ENCODE measurements around the gene KLRC4.
"Not testable (repeated sequence)": the region's sequence is repeated elsewhere in the genome, so short reads cannot be mapped to it uniquely, and the experiment has no call there.

Gene KLRC4

GRCh38 chr12:10409392-10409791, at the start of gene KLRC4:
TSS of gene KLRC4 (minus strand) at chr12:10409757. CDS start at chr12:10409575, 182 bp downstream.
- Mint-ChIP-seq H3K27me3 (no peaks in the 10 kb centered on the region), H3K4me3 (peak within 1 kb of the TSS; percentile 87), H3K4me1 (ENCODE audit: low read depth) (peaks cover 41% of the 10 kb centered on the region), H3K36me3 (peaks cover 7% of the 10 kb centered on the region), H3K27ac (peak within 1 kb of the TSS; percentile 92), H3K9me3 (ENCODE audit: low read depth) (no peaks in the 10 kb centered on the region)

- Mint-ChIP-seq H3K4me3 (no peak overlapping the region), H3K9me3 (ENCODE audit: low read depth) (peaks cover 27% of the 10 kb centered on the region), H3K27ac (no peak overlapping the region), H3K27me3 (no peaks in the 10 kb centered on the region), H3K4me1 (ENCODE audit: low read depth) (peaks cover 4% of the 10 kb centered on the region), H3K36me3 (peaks cover 38% of the 10 kb centered on the region)
Measured at GRCh38 chr12:10457760-10458159, 48.2 kb upstream of the KLRC4 start.

GRCh38 chr12:10456856-10457255, 47.3 kb upstream of the KLRC4 start:
- peaks cover 4% of the 10 kb centered on the region for H3K4me1 Mint-ChIP-seq (ENCODE audit: low read depth)
- no peak overlapping the region for H3K27ac Mint-ChIP-seq
- H3K4me3 Mint-ChIP-seq = no peak overlapping the region
- H3K36me3 Mint-ChIP-seq = peaks cover 29% of the 10 kb centered on the region
- peaks cover 18% of the 10 kb centered on the region for H3K9me3 Mint-ChIP-seq (ENCODE audit: low read depth)
- H3K27me3 Mint-ChIP-seq = no peaks in the 10 kb centered on the region

- H3K27me3 Mint-ChIP-seq = no peaks in the 10 kb centered on the region
- H3K9me3 Mint-ChIP-seq (ENCODE audit: low read depth) = peaks cover 16% of the 10 kb centered on the region
- peaks cover 27% of the 10 kb centered on the region for H3K36me3 Mint-ChIP-seq
- H3K4me1 Mint-ChIP-seq (ENCODE audit: low read depth) = peaks cover 4% of the 10 kb centered on the region
- no peak overlapping the region for H3K4me3 Mint-ChIP-seq
- no peak overlapping the region for H3K27ac Mint-ChIP-seq
Measured at GRCh38 chr12:10455766-10456165, 46.2 kb upstream of the KLRC4 start.

- peak overlapping the region; percentile 46 for H3K27ac Mint-ChIP-seq
- H3K4me3 Mint-ChIP-seq = no peak overlapping the region
- H3K9me3 Mint-ChIP-seq (ENCODE audit: low read depth) = peaks cover 16% of the 10 kb centered on the region
- no peaks in the 10 kb centered on the region for H3K27me3 Mint-ChIP-seq
- peaks cover 4% of the 10 kb centered on the region for H3K4me1 Mint-ChIP-seq (ENCODE audit: low read depth)
- peaks cover 25% of the 10 kb centered on the region for H3K36me3 Mint-ChIP-seq
Measured at GRCh38 chr12:10454531-10454930, 45.0 kb upstream of the KLRC4 start.

GRCh38 chr12:10453156-10453555, 43.6 kb upstream of the KLRC4 start, which contains the start of gene KLRC1:
TSS of gene KLRC1 (minus strand) at chr12:10453377. CDS start at chr12:10451156, 2,221 bp downstream.
- peaks cover 19% of the 10 kb centered on the region for H3K36me3 Mint-ChIP-seq
- H3K9me3 Mint-ChIP-seq (ENCODE audit: low read depth) = peaks cover 16% of the 10 kb centered on the region
- no peak within 1 kb of the TSS for H3K4me3 Mint-ChIP-seq
- no peaks in the 10 kb centered on the region for H3K27me3 Mint-ChIP-seq
- H3K4me1 Mint-ChIP-seq (ENCODE audit: low read depth) = peaks cover 8% of the 10 kb centered on the region
- no peak within 1 kb of the TSS for H3K27ac Mint-ChIP-seq

GRCh38 chr12:10448236-10448635, 38.7 kb upstream of the KLRC4 start:
- no peaks in the 10 kb centered on the region for H3K27me3 Mint-ChIP-seq
- H3K27ac Mint-ChIP-seq = no peak overlapping the region
- peaks cover 13% of the 10 kb centered on the region for H3K4me1 Mint-ChIP-seq (ENCODE audit: low read depth)
- H3K9me3 Mint-ChIP-seq (ENCODE audit: low read depth) = no peaks in the 10 kb centered on the region
- H3K36me3 Mint-ChIP-seq = no peaks in the 10 kb centered on the region
- H3K4me3 Mint-ChIP-seq = no peak overlapping the region

- peaks cover 10% of the 10 kb centered on the region for H3K4me1 Mint-ChIP-seq (ENCODE audit: low read depth)
- not testable (repeated sequence) for H3K4me3 Mint-ChIP-seq; H3K27ac Mint-ChIP-seq; H3K9me3 Mint-ChIP-seq (ENCODE audit: low read depth); H3K36me3 Mint-ChIP-seq; H3K27me3 Mint-ChIP-seq
Measured at GRCh38 chr12:10446052-10446451, 36.5 kb upstream of the KLRC4 start.

GRCh38 chr12:10441144-10441543, 31.6 kb upstream of the KLRC4 start:
- H3K9me3 Mint-ChIP-seq (ENCODE audit: low read depth); H3K27me3 Mint-ChIP-seq; H3K36me3 Mint-ChIP-seq; H3K27ac Mint-ChIP-seq; H3K4me3 Mint-ChIP-seq; H3K4me1 Mint-ChIP-seq (ENCODE audit: low read depth): not testable (repeated sequence)

- not testable (repeated sequence) for H3K4me1 Mint-ChIP-seq (ENCODE audit: low read depth); H3K4me3 Mint-ChIP-seq; H3K27ac Mint-ChIP-seq; H3K9me3 Mint-ChIP-seq (ENCODE audit: low read depth); H3K36me3 Mint-ChIP-seq; H3K27me3 Mint-ChIP-seq
Measured at GRCh38 chr12:10439608-10440274, 30.2 kb upstream of the KLRC4 start.

GRCh38 chr12:10437601-10438000, 28.0 kb upstream of the KLRC4 start:
- not testable (repeated sequence) for H3K27me3 Mint-ChIP-seq; H3K4me3 Mint-ChIP-seq; H3K36me3 Mint-ChIP-seq; H3K27ac Mint-ChIP-seq; H3K4me1 Mint-ChIP-seq (ENCODE audit: low read depth); H3K9me3 Mint-ChIP-seq (ENCODE audit: low read depth)

GRCh38 chr12:10435816-10436215, 26.3 kb upstream of the KLRC4 start, which contains the start of gene KLRC2:
TSS of gene KLRC2 (minus strand) at chr12:10436010. CDS start at chr12:10435986, 24 bp downstream.
- not testable (repeated sequence) for H3K9me3 Mint-ChIP-seq (ENCODE audit: low read depth); H3K4me1 Mint-ChIP-seq (ENCODE audit: low read depth); H3K27me3 Mint-ChIP-seq; H3K36me3 Mint-ChIP-seq; H3K27ac Mint-ChIP-seq; H3K4me3 Mint-ChIP-seq

- not testable (repeated sequence) for H3K27ac Mint-ChIP-seq; H3K36me3 Mint-ChIP-seq; H3K9me3 Mint-ChIP-seq (ENCODE audit: low read depth); H3K27me3 Mint-ChIP-seq; H3K4me1 Mint-ChIP-seq (ENCODE audit: low read depth); H3K4me3 Mint-ChIP-seq
Measured at GRCh38 chr12:10430623-10431022, 21.1 kb upstream of the KLRC4 start.

- not testable (repeated sequence) for H3K27ac Mint-ChIP-seq; H3K9me3 Mint-ChIP-seq (ENCODE audit: low read depth); H3K4me1 Mint-ChIP-seq (ENCODE audit: low read depth); H3K4me3 Mint-ChIP-seq; H3K27me3 Mint-ChIP-seq; H3K36me3 Mint-ChIP-seq
Measured at GRCh38 chr12:10425938-10426337, 16.4 kb upstream of the KLRC4 start.

GRCh38 chr12:10424260-10424899, 14.8 kb upstream of the KLRC4 start:
- H3K27me3 Mint-ChIP-seq; H3K9me3 Mint-ChIP-seq (ENCODE audit: low read depth); H3K36me3 Mint-ChIP-seq; H3K27ac Mint-ChIP-seq; H3K4me3 Mint-ChIP-seq: not testable (repeated sequence)
- H3K4me1 Mint-ChIP-seq (ENCODE audit: low read depth) = peaks cover 11% of the 10 kb centered on the region

GRCh38 chr12:10422159-10422558, 12.6 kb upstream of the KLRC4 start:
- H3K4me3 Mint-ChIP-seq; H3K27ac Mint-ChIP-seq; H3K27me3 Mint-ChIP-seq; H3K9me3 Mint-ChIP-seq (ENCODE audit: low read depth); H3K36me3 Mint-ChIP-seq: not testable (repeated sequence)
- peaks cover 17% of the 10 kb centered on the region for H3K4me1 Mint-ChIP-seq (ENCODE audit: low read depth)
